HG03064 (cell line): ENCODE measurements around the gene PDLIM5.
"Not testable (repeated sequence)": the region's sequence is repeated elsewhere in the genome, so short reads cannot be mapped to it uniquely, and the experiment has no call there.

Experiments
- ATAC-seq: cut with Tn5 transposase; IDR thresholded peaks from one replicate; pipeline ENCODE4 v1.9.1; 2021; ENCODE audit warnings: low read depth; ENCODE audit not compliant: unreplicated experiment

The PDLIM5 gene, protein sequence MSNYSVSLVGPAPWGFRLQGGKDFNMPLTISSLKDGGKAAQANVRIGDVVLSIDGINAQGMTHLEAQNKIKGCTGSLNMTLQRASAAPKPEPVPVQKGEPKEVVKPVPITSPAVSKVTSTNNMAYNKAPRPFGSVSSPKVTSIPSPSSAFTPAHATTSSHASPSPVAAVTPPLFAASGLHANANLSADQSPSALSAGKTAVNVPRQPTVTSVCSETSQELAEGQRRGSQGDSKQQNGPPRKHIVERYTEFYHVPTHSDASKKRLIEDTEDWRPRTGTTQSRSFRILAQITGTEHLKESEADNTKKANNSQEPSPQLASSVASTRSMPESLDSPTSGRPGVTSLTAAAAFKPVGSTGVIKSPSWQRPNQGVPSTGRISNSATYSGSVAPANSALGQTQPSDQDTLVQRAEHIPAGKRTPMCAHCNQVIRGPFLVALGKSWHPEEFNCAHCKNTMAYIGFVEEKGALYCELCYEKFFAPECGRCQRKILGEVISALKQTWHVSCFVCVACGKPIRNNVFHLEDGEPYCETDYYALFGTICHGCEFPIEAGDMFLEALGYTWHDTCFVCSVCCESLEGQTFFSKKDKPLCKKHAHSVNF

GRCh38 chr4:94451695-94452475, at the start of gene PDLIM5:
Gene PDLIM5, plus strand, starts transcription at chr4:94451942. Its CDS starts 3,347 bp downstream, at chr4:94455289.
- ATAC-seq = peak; percentile 91

- ATAC-seq = not testable (repeated sequence)
Measured at GRCh38 chr4:94402439-94402838, 49.3 kb upstream of the PDLIM5 start.

- no peak for ATAC-seq
Measured at GRCh38 chr4:94403751-94404150, 48.0 kb upstream of the PDLIM5 start.

DNA sequence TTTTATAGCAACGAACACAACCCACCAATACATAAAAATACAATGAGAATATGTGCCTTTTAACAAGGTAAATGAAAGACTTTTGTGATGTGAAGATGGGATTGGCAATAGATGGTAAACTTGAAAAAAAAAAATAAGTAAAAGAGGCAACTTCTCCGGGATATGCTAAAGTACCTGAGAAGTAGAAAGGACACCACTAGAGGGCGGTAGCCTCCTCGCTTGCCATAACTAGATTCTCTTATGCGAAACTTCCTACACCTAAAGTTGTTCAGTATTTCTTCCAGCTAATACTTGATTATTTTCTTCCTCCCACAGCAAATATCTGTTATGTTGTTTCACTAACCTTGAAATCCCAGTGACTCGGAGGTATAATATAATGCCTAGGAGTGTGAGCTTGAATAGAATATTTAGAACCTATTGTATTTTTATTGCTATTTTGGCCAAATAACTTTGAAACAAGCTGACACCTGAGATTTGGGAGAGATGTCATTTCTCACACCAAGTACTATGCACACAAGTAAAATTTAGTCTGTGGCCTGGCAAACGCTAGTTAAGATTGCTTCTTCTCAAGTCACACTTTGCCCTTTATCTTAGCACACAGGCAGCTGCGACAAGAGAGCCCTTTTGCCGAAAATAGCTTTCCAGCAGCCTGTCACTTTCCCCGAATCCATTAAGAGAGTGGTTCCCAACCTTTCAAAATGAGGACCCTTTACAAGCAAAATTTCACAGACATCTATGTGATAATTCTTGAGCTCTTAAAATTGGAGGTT, 44.9 kb upstream of the PDLIM5 start:
- peak; percentile 83 for ATAC-seq

GRCh38 chr4:94407846-94408245, 43.9 kb upstream of the PDLIM5 start:
- ATAC-seq = no peak

DNA sequence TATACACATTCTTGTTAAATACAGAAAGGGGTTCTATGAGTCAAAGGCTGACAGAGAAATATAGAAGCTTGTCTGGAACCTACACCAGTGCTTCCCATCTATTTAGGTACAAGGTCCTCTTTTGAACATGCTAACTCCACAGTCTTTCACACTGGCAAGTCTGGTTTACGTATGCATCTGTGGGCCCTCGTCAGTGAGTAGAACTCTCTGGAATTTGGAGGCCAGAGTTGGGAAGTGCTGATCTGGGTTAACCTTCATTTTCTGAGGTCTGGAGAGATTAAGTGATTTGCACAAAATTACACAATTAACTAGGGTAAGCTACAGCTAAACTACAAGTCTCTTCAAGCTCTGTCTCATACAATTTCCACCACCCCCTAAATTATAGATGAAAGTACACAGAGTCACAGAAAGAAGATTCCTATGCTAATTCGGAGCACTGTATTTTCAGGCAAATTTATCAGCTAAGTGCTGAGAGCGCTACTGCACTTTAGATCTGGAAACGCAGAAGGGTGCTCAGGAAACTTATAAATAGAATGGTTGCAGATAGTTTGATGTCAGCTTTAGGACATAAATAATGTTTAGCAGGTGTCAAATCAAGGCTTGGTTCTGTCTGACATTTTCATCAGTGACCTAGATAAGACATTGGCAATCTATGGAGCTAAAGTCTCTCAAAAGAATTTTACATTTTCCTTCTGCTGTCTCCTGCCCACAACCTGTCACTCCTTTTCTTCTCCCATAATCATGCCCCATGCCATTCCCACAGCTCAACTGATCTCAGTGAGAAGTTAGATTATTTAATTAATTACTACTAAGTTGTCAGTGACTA, 43.0 kb upstream of the PDLIM5 start:
- no peak for ATAC-seq

DNA sequence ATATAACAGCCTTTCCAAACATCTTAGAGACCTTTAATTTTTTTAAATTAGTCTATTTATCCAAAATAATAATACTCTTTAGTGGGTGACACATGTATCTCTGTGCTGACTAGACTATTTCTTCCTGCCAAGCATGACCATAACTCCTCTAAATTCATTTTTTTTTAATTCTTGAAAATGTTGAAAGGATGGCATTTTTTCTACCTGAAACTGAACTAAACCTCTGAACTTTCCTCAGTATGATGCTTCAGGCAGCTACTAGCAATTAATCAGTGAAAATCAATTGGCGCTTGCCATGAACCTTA, 42.4 kb upstream of the PDLIM5 start:
- no peak for ATAC-seq

GRCh38 chr4:94409962-94410361, 41.8 kb upstream of the PDLIM5 start:
- no peak for ATAC-seq

DNA sequence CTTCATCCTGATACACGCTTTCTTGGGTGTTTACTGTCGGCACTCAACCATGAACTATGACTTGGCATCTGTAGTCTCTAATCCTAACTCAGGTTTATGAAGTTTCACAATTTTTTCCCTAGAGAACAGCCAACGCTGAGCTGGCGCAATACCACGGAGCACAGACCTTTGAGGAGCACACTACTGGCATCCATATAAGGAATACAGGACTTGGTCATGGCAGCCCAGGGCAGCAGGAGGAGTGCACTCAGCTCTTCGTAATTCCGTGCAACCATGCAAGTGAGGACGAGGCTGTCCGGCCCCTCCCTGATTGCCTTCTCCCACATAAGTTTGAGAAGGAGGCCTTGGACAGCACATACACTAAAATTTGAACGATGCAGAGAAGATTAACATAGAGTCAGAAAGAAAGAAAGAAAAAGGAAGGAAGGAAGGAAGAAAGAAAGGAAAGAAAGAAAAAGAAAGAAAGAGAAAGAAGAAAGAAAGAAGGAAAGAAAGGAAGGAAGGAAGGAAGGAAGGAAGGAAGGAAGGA, 41.0 kb upstream of the PDLIM5 start:
- ATAC-seq = no peak

GRCh38 chr4:94411296-94411695, 40.4 kb upstream of the PDLIM5 start:
- ATAC-seq = no peak

GRCh38 chr4:94412019-94412657, 39.6 kb upstream of the PDLIM5 start:
- no peak for ATAC-seq

DNA sequence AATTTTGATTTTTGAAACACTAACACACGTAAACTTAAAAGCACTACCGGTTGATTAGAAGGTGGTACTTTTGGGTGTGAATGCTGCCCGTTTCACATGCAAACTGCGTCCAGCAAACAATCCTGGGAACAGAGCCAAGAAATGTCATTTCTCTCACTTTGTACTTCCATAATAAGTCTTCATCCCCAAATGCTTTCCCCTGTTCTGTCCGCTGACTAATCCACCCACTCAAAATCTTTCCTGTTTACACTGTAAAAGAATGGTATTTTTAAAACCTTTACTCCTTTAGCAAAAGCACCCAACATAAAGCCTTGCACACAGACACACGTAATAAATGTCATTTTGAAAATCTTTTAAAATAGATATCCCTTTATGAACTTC, 39.1 kb upstream of the PDLIM5 start:
- ATAC-seq = no peak

DNA sequence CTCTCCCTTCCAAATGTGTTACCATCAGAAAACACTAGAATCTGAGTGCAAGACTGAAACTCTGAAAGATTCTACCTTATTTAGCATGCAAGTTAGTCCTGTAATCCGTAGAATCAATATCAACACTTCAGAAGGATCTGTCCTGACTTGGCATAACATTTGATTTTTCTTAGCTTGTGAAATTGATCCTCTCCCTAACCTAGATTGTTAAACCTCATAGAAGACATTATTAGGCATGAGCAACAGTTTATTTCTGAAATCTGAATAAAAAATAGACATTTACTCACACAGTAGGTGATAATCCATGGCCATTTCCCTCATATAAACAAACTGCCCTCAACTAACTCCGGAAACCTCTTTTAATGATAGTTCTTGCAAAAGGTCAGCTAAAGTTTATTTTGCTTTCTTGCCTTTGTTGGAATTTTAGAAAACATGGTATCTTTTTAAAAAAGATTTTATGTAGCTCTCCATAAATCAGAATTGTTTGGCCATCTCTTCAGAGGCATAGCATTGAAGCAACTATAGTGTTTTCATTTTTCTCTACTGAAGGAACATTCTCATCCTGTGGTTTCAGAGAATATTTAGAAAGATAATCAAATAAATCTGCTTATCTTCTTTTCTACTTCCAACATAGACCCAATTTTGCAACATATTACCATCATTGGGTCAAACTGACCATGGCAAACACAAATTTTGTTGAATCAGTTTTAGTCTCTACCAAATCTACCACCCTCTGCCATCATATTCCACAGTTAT, 38.5 kb upstream of the PDLIM5 start:
- no peak for ATAC-seq

- ATAC-seq = no peak
Measured at GRCh38 chr4:94414907-94415306, 36.8 kb upstream of the PDLIM5 start.

GRCh38 chr4:94415448-94415847, 36.3 kb upstream of the PDLIM5 start:
- no peak for ATAC-seq

DNA sequence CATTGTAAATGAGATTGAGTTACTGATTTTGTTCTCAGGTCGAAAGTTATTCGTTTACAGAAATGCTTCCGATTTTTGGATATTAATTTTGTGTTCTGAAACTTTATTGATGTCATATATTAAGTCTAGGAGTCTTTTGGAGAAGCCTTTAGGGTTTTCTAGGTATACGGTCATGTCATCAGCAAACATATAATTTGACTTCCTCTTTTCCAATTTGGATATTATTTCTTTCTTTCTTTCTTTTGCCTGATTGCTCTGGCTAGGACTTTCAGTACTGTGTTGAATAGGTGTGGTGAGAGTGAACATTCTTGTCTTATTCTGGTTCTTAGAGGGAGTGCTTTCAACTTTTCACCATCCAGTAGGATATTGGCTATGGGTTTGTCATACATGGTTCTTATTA, 35.4 kb upstream of the PDLIM5 start:
- ATAC-seq = no peak

GRCh38 chr4:94416981-94417380, 34.8 kb upstream of the PDLIM5 start:
- no peak for ATAC-seq

DNA sequence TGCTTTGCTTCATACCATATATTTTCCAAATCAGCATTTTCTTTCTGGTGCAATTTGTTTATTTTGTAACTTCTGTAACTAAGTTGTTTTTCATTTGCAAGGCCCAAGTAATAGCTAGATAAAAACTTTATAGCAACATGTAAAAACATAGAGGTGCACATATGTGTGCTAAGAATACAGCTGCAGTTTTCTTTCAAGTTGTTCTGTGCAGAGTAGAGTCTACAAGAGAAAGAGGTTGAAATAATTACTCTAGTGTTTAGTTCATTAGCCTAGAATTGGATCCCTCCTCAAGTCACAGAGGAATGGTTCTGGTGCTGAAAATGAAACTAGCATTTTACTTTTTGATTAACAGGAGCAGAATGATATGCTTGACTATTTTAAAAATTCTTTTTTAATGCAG, 32.2 kb upstream of the PDLIM5 start:
- ATAC-seq = no peak

GRCh38 chr4:94419956-94420355, 31.8 kb upstream of the PDLIM5 start:
- ATAC-seq = no peak
